GM18951 (cell line): Measurements from ENCODE around the gene MACROD1.
"Not testable (repeated sequence)": the region's sequence is repeated elsewhere in the genome, so short reads cannot be mapped to it uniquely, and the experiment has no call there.

Source experiments
- POLR2A ChIP-seq: IDR thresholded peaks from 4 replicates; pipeline ENCODE4 v1.6.1; 2011; ENCODE audit warnings: mild to moderate bottlenecking; ENCODE audit not compliant: insufficient read length, insufficient read depth; ENCODE audit errors: extremely low read depth
- in situ Hi-C: fragments of 300-500 bp; cut with MboI; formaldehyde crosslinking; loops from one replicate; pipeline ENCODE4 v1.12.0; 2022; ENCODE audit warnings: low sequenced_read_pairs, mixed read lengths, inconsistent platforms; ENCODE audit not compliant: unreplicated experiment

MACROD1 gene

DNA sequence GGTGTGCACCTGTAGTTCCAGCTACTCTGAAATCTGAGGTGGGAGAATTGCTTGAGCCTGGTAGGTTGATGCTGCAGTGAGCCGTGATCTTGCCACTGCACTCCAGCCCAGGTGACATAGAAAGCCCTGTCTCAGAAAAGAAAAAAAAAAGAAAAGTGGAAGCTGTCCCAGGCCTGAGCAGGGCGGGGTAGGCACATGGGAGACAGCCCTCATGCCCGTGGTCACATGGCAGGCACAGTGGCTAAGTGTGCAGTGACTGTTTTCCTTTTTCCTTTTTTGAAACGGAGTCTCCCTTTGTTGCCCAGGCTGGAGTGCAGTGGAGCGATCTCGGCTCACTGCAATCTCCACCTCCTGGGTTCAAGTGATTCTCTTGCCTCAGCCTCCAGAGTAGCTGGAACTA is 171.9 kb downstream of the MACROD1 start:
- in situ Hi-C loops: no loop called here

DNA sequence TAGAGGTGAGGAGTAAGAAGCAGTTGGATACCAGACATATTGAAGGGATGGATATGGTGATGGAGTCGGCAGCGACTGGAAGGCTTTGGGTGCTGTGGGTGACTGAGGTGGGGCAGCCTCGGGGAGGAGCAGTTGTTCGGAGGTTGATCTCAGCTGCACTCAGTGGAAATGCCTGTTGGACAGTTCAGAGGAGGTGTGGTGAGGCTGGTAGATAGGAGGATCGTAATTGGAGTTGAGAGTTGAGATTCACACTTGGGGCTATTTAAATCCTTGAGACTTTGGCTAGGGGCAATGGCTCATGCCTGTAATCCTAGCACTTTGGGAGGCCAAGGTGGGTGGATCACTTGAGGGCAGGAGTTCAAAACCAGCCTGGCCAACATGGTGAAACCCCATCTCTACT is 172.8 kb downstream of the MACROD1 start:
- in situ Hi-C loops: no loop called here
- no peak for TF ChIP-seq POLR2A

More for the DNA sequence above, 171.9 kb downstream of the MACROD1 start:
- TF ChIP-seq POLR2A: no peak

- in situ Hi-C loops: no loop called here
- TF ChIP-seq POLR2A: no peak
These were observed 174.4 kb downstream of the MACROD1 start for GRCh38 chr11:63991558-63991957.

DNA sequence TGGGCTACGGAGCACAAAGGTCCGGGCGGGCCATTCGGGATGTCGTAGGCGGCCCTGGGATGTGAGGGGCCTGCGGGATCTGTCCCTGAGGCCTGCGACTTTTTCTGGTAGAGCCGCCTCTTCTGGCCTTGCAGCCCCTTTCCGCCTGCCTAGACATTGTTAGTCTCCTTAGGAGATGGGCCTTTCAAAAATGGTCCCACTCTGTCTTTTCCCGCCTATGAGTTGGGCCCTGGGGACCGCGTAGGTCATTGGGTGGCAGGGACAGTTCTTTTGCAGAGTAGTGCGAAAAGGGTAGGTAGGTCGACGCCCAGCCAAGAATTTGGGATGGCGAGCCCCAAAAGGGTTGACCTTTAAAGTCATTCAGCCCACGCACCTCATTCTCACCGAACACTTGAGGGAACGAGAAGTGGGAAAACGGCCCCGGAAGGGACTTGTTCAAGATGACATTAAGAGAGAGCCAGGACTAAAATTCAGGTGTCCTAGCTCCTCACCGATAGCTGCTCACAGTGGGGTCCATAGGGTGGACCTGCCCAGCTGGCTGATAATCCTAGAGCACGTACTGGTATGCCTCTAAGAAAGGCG is 178.9 kb downstream of the MACROD1 start:
- no peak for TF ChIP-seq POLR2A
- in situ Hi-C loops: no loop called here

DNA sequence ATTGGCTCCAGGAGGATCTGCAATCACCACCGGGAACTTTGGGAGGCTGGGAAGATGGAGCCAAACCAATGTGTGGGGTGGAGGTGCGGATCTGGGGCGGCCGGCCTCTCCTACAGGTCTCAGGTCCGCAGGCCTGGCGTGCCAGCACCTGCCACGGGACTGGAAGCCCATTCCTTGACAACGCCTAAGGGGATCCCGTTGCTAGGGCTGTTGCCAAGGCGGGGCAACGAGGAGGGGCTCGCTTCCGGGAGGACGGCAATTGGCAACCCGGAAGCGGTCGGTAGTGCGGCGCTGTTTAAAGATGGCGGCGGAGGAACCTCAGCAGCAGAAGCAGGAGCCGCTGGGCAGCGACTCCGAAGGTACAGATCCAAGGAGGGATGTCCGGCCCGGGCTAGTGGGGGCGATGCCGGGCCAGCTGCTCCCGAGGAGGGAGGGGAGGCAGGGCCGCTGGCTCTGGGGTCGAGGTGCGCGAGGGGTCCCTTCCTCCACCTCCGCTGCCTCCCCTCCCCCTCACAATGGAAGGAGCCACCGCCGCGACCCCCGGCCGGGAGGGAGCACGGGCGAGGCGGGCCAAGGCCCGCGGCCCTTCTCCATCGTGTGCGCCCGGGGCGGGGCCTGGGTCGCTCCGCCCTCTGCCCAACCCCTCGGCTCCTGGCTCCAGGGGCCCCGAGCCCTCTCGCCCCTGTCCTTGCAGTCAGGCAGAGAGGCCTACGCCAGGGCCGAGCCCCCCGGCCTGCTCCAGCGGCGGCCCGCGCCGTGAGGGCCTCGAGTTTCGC is 179.6 kb downstream of the MACROD1 start, which contains the start of gene OTUB1:
Gene OTUB1 (plus strand): TSS at position 283 of the 776 bp plus-strand sequence. CDS start 19 bp downstream, at position 302.
- in situ Hi-C loops: no loop called here
- TF ChIP-seq POLR2A: peak; percentile 89

GRCh38 chr11:63985812-63986155 is 180.1 kb downstream of the MACROD1 start:
- in situ Hi-C loops: no loop called here
- no peak for TF ChIP-seq POLR2A

DNA sequence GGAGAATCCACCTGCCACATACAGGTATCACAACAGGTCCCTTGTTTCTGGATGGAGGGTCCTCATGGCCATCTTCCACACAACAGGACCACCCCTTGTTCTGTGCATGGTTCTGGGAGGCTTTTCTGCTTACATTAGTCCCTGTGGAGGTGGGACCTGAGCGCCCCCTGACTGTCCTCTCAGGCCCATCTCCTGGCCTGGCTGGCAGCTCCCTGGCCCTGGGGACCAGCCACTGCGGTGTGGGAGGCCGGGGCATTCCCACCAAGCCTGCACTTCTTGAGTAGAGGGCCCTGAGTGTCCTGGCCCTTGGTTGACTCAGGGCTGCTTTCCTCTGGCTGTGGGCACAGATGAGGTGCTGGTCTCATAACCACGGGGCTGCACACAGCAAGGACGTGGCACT is 186.5 kb downstream of the MACROD1 start:
- no peak for TF ChIP-seq POLR2A
- in situ Hi-C loops: no loop called here

DNA sequence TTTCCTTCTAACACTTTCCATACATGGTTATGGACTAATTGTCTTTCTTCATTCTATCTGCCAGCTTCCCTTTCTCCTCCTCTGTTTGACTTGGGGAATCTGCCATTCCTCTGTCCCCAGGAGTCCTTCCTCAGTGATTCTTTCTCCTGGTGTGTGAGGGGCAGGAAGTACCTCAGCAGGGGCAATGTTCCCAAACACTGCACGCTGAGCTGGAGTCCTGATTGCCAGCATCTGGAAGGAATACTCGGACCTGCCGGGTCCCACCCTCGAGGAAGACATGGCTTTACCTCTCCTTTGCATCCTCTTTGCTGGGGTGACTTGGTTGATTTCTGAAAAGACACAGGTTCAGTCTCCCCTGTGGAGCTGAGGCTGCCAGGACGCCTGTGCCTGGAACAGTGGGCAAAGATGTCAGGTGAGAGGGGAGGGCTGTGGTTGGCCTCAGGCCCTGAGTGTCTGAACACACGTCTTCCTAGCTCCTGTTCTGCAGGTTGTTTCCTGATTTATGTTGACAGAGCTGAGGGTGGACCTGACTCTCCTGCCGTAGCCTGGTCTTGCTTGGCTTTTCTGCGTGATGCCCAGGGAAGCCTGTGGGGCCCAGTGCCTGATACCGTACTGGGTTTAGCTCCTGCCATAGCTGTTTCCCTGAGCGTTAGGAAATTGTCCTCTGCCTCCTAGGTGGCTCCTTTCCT is 187.2 kb downstream of the MACROD1 start:
- in situ Hi-C loops: no loop called here
- TF ChIP-seq POLR2A: no peak

- in situ Hi-C loops: no loop called here
- TF ChIP-seq POLR2A: peak; percentile 86
These were observed 191.4 kb downstream of the MACROD1 start, which contains the start of gene COX8A for GRCh38 chr11:63974259-63975143. TSS of gene COX8A (plus strand) at chr11:63974620. CDS start at chr11:63974681, 61 bp downstream.

DNA sequence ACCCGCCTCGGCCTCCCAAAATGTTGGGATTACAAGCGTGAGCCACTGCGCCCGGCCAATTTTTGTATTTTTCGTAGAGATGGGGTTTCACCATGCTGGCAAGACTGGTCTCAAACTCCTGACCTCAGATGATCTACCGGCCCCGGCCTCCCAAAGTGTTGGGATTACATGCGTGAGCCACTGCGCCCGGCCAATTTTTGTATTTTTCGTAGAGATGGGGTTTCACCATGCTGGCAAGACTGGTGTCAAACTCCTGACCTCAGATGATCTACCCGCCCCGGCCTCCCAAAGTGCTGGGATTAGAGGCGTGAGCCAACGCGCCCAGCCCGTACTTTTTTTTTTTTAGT is 192.0 kb downstream of the MACROD1 start:
- in situ Hi-C loops: not testable (repeated sequence)

DNA sequence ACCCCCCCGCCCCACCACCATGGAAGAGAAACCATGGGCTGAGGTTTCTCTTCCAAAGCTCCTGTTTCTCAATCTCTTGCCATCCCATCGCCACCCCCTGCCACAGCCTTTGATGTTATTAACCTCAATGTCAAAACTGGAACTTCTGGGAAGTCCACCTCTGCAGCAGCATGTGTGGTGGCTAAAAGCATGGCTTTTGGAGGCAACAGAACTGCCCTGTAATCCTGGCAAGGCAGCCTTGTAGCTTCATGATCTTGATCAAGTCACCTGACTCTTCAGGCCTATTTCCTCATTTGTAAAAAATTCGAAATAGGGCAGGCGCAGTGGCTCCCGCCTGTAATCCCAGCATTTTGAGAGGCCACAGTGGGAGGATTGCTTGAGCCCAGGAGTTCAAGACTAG is 195.0 kb downstream of the MACROD1 start:
- no peak for TF ChIP-seq POLR2A
- in situ Hi-C loops: no loop called here

GRCh38 chr11:63969461-63969860 is 196.5 kb downstream of the MACROD1 start:
- no peak for TF ChIP-seq POLR2A
- in situ Hi-C loops: no loop called here

DNA sequence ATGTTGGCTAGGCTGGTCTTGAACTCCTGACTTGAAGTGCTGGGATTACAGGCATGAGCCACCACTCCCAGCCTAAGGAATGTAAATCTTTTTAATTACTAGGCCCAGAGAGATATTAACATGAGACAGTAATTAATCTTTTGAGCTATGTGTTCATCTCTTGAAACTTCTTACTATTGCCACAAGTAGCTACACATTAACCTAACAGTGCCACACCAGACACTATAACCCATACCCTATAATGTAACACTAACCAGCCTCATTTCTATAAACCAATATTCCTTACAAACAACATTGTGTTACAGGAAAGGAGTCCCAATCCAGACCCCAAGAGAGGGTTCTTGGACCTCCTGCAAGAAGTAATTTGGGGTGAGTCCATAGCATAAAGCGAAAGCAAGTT is 199.5 kb downstream of the MACROD1 start:
- TF ChIP-seq POLR2A: no peak
- in situ Hi-C loops: no loop called here

- in situ Hi-C loops: not testable (repeated sequence)
These were observed 202.0 kb downstream of the MACROD1 start for GRCh38 chr11:63963895-63964294.
